KMS-11 (cell line): ENCODE data around the gene ZMYND8.

Source experiments
- H2AFZ ChIP-seq: fragments of 200-600 bp; sonication (generic); 2 replicates; pipeline ENCODE4 v1.6.1; 2016; ENCODE audit warnings: antibody characterized with exemption, mixed run types, low read depth
- H3K27ac ChIP-seq: fragments of 200-600 bp; sonication (generic); 2 replicates; pipeline ENCODE4 v1.6.1; 2016; ENCODE audit warnings: mild to moderate bottlenecking, mixed run types
- H3K27me3 ChIP-seq: fragments of 200-600 bp; sonication (generic); 2 replicates; pipeline ENCODE4 v1.6.1; 2017; ENCODE audit warnings: mild to moderate bottlenecking, low read depth, mixed run types, moderate library complexity; ENCODE audit not compliant: insufficient read depth
- H3K36me3 ChIP-seq: fragments of 200-600 bp; sonication (generic); 2 replicates; pipeline ENCODE4 v1.6.1; 2017; ENCODE audit warnings: mild to moderate bottlenecking, mixed run types; ENCODE audit not compliant: insufficient read depth
- H3K4me1 ChIP-seq: fragments of 200-600 bp; sonication (generic); 2 replicates; pipeline ENCODE4 v1.6.1; 2016; ENCODE audit warnings: mild to moderate bottlenecking, low read depth, mixed run types; ENCODE audit not compliant: poor library complexity, severe bottlenecking
- H3K4me2 ChIP-seq: fragments of 200-600 bp; sonication (generic); 2 replicates; pipeline ENCODE4 v1.7.0; 2016; ENCODE audit warnings: mild to moderate bottlenecking, mixed run types
- H3K4me3 ChIP-seq: fragments of 200-600 bp; sonication (generic); IDR thresholded peaks from 2 replicates; pipeline ENCODE4 v1.6.1; 2017; ENCODE audit warnings: low read depth, low read length, mixed read lengths; ENCODE audit not compliant: insufficient read depth
- H3K79me2 ChIP-seq: fragments of 200-600 bp; sonication (generic); 2 replicates; pipeline ENCODE4 v1.6.1; 2016; ENCODE audit warnings: low read depth, mixed run types; ENCODE audit not compliant: insufficient read depth
- H3K9ac ChIP-seq: fragments of 200-600 bp; sonication (generic); 2 replicates; pipeline ENCODE4 v1.6.1; 2016; ENCODE audit warnings: mild to moderate bottlenecking, mixed run types
- H4K20me1 ChIP-seq: fragments of 200-600 bp; sonication (generic); 2 replicates; pipeline ENCODE4 v1.6.1; 2016; ENCODE audit warnings: mild to moderate bottlenecking, mixed run types; ENCODE audit not compliant: insufficient read depth
- TF ChIP-seq, protein P1 (sequence below): fragments of 200-600 bp; sonication (generic); conservative IDR thresholded peaks from 2 replicates; pipeline ENCODE4 v1.6.1; 2017; ENCODE audit warnings: low read depth, mild to moderate bottlenecking, antibody characterized with exemption, low read length, moderate library complexity, mixed read lengths

ZMYND8 gene

DNA sequence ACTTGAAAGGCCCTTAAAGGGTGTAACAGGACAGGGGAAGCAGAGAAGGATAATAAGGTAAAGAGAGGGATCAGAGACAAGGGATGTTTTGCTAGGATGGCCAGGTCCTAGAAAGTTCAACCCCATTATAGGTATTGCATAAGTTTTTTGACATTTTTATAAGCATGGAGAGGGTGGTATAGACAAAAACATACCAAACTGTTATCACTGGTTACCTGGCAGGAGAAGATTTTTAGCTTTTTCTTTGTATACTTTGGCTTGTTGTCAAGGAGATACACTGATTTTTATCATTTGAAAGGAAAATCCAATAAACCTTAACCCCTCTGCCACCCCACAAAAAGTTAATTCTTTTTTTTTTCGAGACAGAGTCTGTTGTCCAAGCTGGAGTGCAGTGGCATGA lies 28.4 kb downstream of the ZMYND8 start:
- Histone ChIP-seq H3K4me1 (no peaks in the 10 kb centered on the region), H3K36me3 (no peaks in the 10 kb centered on the region), H4K20me1 (no peaks in the 10 kb centered on the region), H3K79me2 (peaks cover 32% of the 10 kb centered on the region; the same call in 1 of the 2 replicates), H2AFZ (no peak overlapping the region), H3K4me3 (no peak overlapping the region), H3K9ac (no peak overlapping the region), H3K27me3 (no peaks in the 10 kb centered on the region), H3K27ac (no peak overlapping the region), H3K4me2 (no peak overlapping the region)
- TF ChIP-seq, protein P1, sequence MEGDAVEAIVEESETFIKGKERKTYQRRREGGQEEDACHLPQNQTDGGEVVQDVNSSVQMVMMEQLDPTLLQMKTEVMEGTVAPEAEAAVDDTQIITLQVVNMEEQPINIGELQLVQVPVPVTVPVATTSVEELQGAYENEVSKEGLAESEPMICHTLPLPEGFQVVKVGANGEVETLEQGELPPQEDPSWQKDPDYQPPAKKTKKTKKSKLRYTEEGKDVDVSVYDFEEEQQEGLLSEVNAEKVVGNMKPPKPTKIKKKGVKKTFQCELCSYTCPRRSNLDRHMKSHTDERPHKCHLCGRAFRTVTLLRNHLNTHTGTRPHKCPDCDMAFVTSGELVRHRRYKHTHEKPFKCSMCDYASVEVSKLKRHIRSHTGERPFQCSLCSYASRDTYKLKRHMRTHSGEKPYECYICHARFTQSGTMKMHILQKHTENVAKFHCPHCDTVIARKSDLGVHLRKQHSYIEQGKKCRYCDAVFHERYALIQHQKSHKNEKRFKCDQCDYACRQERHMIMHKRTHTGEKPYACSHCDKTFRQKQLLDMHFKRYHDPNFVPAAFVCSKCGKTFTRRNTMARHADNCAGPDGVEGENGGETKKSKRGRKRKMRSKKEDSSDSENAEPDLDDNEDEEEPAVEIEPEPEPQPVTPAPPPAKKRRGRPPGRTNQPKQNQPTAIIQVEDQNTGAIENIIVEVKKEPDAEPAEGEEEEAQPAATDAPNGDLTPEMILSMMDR: no peak

DNA sequence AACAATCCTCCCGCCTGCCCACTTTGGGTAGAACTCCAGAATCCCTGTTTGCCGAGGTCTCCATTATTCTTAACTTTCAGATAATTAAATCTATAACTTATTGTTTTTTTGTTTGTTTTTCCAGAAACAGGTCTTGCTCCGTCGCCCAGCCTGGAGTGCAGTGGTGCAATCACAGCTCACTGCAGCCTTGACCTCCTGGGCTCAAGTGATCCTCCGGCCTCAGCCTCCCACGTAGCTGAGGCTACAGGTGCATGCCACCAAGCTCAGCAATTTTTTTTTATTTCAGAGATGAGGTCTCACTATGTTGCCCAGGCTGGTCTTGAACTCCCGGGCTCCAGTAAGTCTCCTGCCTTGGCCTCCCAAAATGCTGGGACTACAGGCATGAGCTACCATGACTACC lies 28.8 kb downstream of the ZMYND8 start:
- Histone ChIP-seq H3K9ac (no peak overlapping the region), H3K27ac (no peak overlapping the region), H3K79me2 (peaks cover 32% of the 10 kb centered on the region; the same call in 1 of the 2 replicates), H3K4me1 (no peaks in the 10 kb centered on the region), H2AFZ (no peak overlapping the region), H3K4me2 (no peak overlapping the region), H3K4me3 (no peak overlapping the region), H4K20me1 (no peaks in the 10 kb centered on the region), H3K36me3 (no peaks in the 10 kb centered on the region), H3K27me3 (no peaks in the 10 kb centered on the region)
- TF ChIP-seq, protein P1: no peak

DNA sequence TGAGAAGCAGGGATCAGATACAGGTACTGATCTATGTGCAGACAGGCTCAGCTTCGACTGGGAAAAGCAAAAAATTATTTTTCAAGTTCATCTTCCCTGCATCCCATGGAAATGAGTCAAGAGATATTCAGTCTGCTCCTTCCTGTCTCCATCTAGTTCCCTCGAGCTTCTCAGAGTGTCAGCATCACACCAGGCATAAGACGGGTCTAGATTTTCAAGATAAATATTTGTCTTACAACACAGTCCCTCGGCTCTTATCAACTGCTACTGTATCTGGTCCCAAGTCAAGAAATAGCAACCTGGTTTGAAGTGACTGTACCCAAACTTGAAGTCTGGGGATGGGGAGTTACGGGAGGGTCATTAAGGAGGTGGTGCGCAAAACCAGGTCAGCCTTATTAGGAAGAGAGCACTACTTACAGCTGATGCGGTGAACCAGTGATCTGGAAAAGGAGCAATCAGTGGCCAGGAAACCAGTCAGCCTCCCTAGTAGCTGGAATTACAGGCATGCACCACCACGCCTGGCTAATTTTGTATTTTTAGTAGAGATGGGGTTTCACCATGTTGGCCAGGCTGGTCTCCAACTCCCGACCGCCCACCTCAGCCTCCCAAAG lies 29.7 kb downstream of the ZMYND8 start:
- no peak overlapping the region for H2AFZ ChIP-seq
- no peak overlapping the region for H3K27ac ChIP-seq
- H3K27me3 ChIP-seq: no peaks in the 10 kb centered on the region
- no peak overlapping the region for H3K9ac ChIP-seq
- no peaks in the 10 kb centered on the region for H4K20me1 ChIP-seq
- H3K36me3 ChIP-seq: no peaks in the 10 kb centered on the region
- H3K4me3 ChIP-seq: no peak overlapping the region
- H3K4me1 ChIP-seq: no peaks in the 10 kb centered on the region
- TF ChIP-seq, protein P1: no peak
- peaks cover 32% of the 10 kb centered on the region; the same call in 1 of the 2 replicates for H3K79me2 ChIP-seq
- H3K4me2 ChIP-seq: no peak overlapping the region

DNA sequence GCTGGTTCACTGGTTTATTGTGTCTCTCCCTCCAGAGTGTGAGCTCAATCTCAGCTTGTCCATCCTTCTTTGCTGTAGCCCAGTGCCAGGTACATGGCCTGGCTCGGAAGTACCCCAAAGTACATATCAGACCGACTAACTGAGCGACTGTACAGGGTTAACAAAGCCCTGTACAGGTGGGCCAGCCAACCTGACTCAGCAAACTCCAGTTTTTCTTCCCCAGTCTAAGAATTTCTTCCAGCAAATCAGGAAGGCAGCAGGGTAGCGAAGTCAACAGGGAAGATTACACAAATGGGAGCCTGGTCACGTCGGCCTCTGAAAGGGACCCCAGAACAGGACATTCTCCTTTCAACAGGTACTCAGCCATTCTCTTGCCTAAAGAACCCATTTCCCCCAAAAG lies 31.3 kb downstream of the ZMYND8 start:
- Histone ChIP-seq H3K27me3 (no peaks in the 10 kb centered on the region), H3K4me1 (no peaks in the 10 kb centered on the region), H3K9ac (no peak overlapping the region), H2AFZ (no peak overlapping the region), H3K4me3 (no peak overlapping the region), H3K27ac (no peak overlapping the region), H3K4me2 (no peak overlapping the region), H4K20me1 (no peaks in the 10 kb centered on the region), H3K79me2 (peaks cover 32% of the 10 kb centered on the region; the same call in 1 of the 2 replicates), H3K36me3 (no peaks in the 10 kb centered on the region)
- TF ChIP-seq, protein P1: no peak
